GM12878 (cell line): ENCODE measurements around the gene SORCS2. TPM values are rescaled to one million over a fixed set of nuclear protein-coding genes. Genes with fewer than 3 reads are reported as not detected.

Experiments used
- ATAC-seq: fragments of 200-7000 bp; cut with Tn5 transposase; 3 replicates; pipeline ENCODE4 v1.9.1; 2020; ENCODE audit warnings: mild to moderate bottlenecking, moderate library complexity
- BruUV-seq: library from RNA; stranded (reverse); fragments of 400-500 nt; replicated peaks from 2 replicates; lab custom pipeline; 2021; lab: Mats Ljungman, UMichigan
- CTCF ChIA-PET: fragments of 300-600 bp; sonication (Branson Sonifier 250); formaldehyde crosslinking; extraction: SDS; loops from one replicate; lab custom pipeline; 2021; ENCODE audit warnings: inconsistent platforms; lab: Yijun Ruan, JAX
- POLR2A ChIA-PET: fragments of 350-600 bp; formaldehyde crosslinking; extraction: SDS; loops from one replicate; lab custom pipeline; 2021; ENCODE audit warnings: inconsistent platforms; lab: Charles Lee
- RAD21 ChIA-PET: fragments of 300-600 bp; sonication (Branson Sonifier 250); formaldehyde crosslinking; loops from one replicate; lab custom pipeline; 2023; ENCODE audit warnings: antibody characterized with exemption; ENCODE audit not compliant: unreplicated experiment; lab: Charles Lee
- SMC1A ChIA-PET: fragments of 300-600 bp; sonication (Branson Sonifier 250); formaldehyde crosslinking; loops from one replicate; lab custom pipeline; 2023; ENCODE audit not compliant: unreplicated experiment, uncharacterized antibody; lab: Charles Lee
- DNase-seq: peaks from one replicate; pipeline ENCODE4 v3.0.0-alpha.2; 2011; ENCODE audit warnings: low read depth, low spot score
- FAIRE-seq: peaks from 3 replicates; lab custom pipeline; 2011; peaks lifted over from hg19 to GRCh38; lab: Jason Lieb, UNC
- H2AFZ ChIP-seq: 2 replicates; pipeline ENCODE4 v1.6.0; 2011; ENCODE audit warnings: low read depth, low read length, control low read depth; ENCODE audit not compliant: control insufficient read depth
- H3K27ac ChIP-seq: 2 replicates; pipeline ENCODE4 v1.5.1; 2011; ENCODE audit warnings: control low read depth; ENCODE audit not compliant: control insufficient read depth, insufficient read depth
- H3K27me3 ChIP-seq, 2 experiments: replicated peaks in 1 of 2; 2 replicates each; pipeline versions ENCODE4 v1.6.0 to v1.6.1; 2011; ENCODE audit warnings: low read length in 1 of 2; ENCODE audit not compliant: control insufficient read depth in 2 of 2, insufficient read depth in 2 of 2
- H3K36me3 ChIP-seq, 2 experiments: 2 replicates each; pipeline ENCODE4 v1.5.1; 2011; ENCODE audit warnings: low read length in 1 of 2; ENCODE audit not compliant: control insufficient read depth in 2 of 2, insufficient read depth in 2 of 2
- H3K4me1 ChIP-seq: 2 replicates; pipeline ENCODE4 v1.6.1; 2011; ENCODE audit warnings: mild to moderate bottlenecking, low read length, moderate library complexity, mixed read lengths; ENCODE audit not compliant: control insufficient read depth, insufficient read depth
- H3K4me2 ChIP-seq: 2 replicates; pipeline ENCODE4 v1.6.0; 2011; ENCODE audit warnings: control low read depth; ENCODE audit not compliant: control insufficient read depth, insufficient read depth
- H3K4me3 ChIP-seq: fragments of 200-600 bp; sonication (generic); 2 replicates; pipeline ENCODE4 v1.5.1; 2016
- H3K79me2 ChIP-seq: 2 replicates; pipeline ENCODE4 v1.6.0; 2011; ENCODE audit warnings: low read length; ENCODE audit not compliant: control insufficient read depth, insufficient read depth
- H3K9ac ChIP-seq: 2 replicates; pipeline ENCODE4 v1.8.0; 2011; ENCODE audit warnings: low read length, control low read depth, mixed read lengths; ENCODE audit not compliant: control insufficient read depth, insufficient read depth
- H3K9me3 ChIP-seq: replicated peaks from 3 replicates; pipeline ENCODE4 v1.5.1; 2011; ENCODE audit warnings: mild to moderate bottlenecking, low read length; ENCODE audit not compliant: control insufficient read depth, insufficient read depth
- H4K20me1 ChIP-seq: 2 replicates; pipeline ENCODE4 v1.6.0; 2011; ENCODE audit not compliant: control insufficient read depth, insufficient read depth
- CBFB ChIP-seq: IDR thresholded peaks from 2 replicates; pipeline ENCODE4 v1.6.1; 2016; ENCODE audit warnings: antibody characterized with exemption, low read depth
- CUX1 ChIP-seq: IDR thresholded peaks from 2 replicates; pipeline ENCODE4 v1.6.1; 2012; ENCODE audit warnings: improper control_type of control experiment, low read depth, low read length; ENCODE audit not compliant: insufficient replicate concordance
- EP300 ChIP-seq, 2 experiments: fragments of 150-350 bp in 1 of 2; IDR thresholded peaks; 2 replicates each; pipeline ENCODE4 v1.6.1; 2011 to 2012; ENCODE audit warnings: low read depth in 2 of 2, low read length in 2 of 2, borderline replicate concordance in 1 of 2, improper control_type of control experiment in 1 of 2, inconsistent platforms in 1 of 2; ENCODE audit not compliant: control insufficient read depth in 1 of 2
- FOS ChIP-seq: IDR thresholded peaks from 3 replicates; pipeline ENCODE4 v1.6.1; 2011; ENCODE audit warnings: borderline replicate concordance; ENCODE audit not compliant: insufficient read length; ENCODE audit errors: extremely low read depth
- GATAD2B ChIP-seq: fragments of 450-650 bp; conservative IDR thresholded peaks from 2 replicates; pipeline ENCODE4 v1.6.1; 2017; ENCODE audit warnings: low read depth, mild to moderate bottlenecking, moderate library complexity
- NR2F1 ChIP-seq: fragments of 450-650 bp; conservative IDR thresholded peaks from 2 replicates; pipeline ENCODE4 v1.6.1; 2017; ENCODE audit warnings: mild to moderate bottlenecking
- PAX5 ChIP-seq: IDR thresholded peaks from 2 replicates; pipeline ENCODE4 v1.6.1; 2011; ENCODE audit warnings: low read depth, low read length, borderline replicate concordance
- POU2F2 ChIP-seq: IDR thresholded peaks from 3 replicates; pipeline ENCODE4 v1.6.1; 2011; ENCODE audit warnings: low read depth, mild to moderate bottlenecking, low read length, borderline replicate concordance
- RUNX3 ChIP-seq: IDR thresholded peaks from 2 replicates; pipeline ENCODE4 v1.6.1; 2012; ENCODE audit warnings: low read length, inconsistent platforms
- SMAD1 ChIP-seq: fragments of 450-650 bp; IDR thresholded peaks from 2 replicates; pipeline ENCODE4 v1.6.1; 2018; ENCODE audit warnings: mild to moderate bottlenecking, low read depth; ENCODE audit not compliant: partially characterized antibody
- SRF ChIP-seq, 2 experiments: IDR thresholded peaks; 2 replicates each; pipeline ENCODE4 v1.6.1; 2011; ENCODE audit warnings: low read depth in 2 of 2, low read length in 2 of 2, mild to moderate bottlenecking in 1 of 2, moderate library complexity in 1 of 2
- STAT1 ChIP-seq: fragments of 450-650 bp; conservative IDR thresholded peaks from 2 replicates; pipeline ENCODE4 v1.6.1; 2014; ENCODE audit warnings: antibody characterized with exemption, mild to moderate bottlenecking
- SUZ12 ChIP-seq: fragments of 200-600 bp; sonication (generic); IDR thresholded peaks from one replicate; pipeline ENCODE4 v1.6.1; 2018; ENCODE audit warnings: antibody characterized with exemption, mild to moderate bottlenecking; ENCODE audit not compliant: unreplicated experiment
- ZNF217 ChIP-seq: fragments of 450-650 bp; IDR thresholded peaks from 2 replicates; pipeline ENCODE4 v1.6.1; 2017; ENCODE audit warnings: antibody characterized with exemption, mild to moderate bottlenecking
- WGBS: methylation state at CpG from one replicate; pipeline ENCODE4 v1.1.6; 2016; ENCODE audit warnings: low lambda C conversion rate; ENCODE audit not compliant: insufficient replicate concordance, insufficient coverage; ENCODE audit errors: missing lambda C conversion rate; 5-methylcytosine and 5-hydroxymethylcytosine counted together
- in situ Hi-C: fragments of 300-500 bp; cut with MboI; formaldehyde crosslinking; loops from 9 replicates; pipeline ENCODE4 v1.14.3; 2018; ENCODE audit warnings: mixed read lengths
- intact Hi-C: fragments of 100-400 bp; cut with micrococcal nuclease; formaldehyde crosslinking; loops from one replicate; pipeline ENCODE4 v1.14.2; 2022; ENCODE audit not compliant: unreplicated experiment
- polyA plus RNA-seq, 11 experiments: library from polyadenylated mRNA; depleted of rRNA in 4 of 11; unstranded in 6 of 11; stranded (reverse) in 5 of 11; fragments of >200 nt; fragmentation: Nextera tagmentation in 4 of 11; fragmentation: Illumina TruSeq in 1 of 11; extraction: Ambion mirVana in 4 of 11; extraction: Trizol in 1 of 11; gene quantifications; 1 replicate in 1 of 11; 2 replicates in 10 of 11; pipeline versions ENCODE4 v1.2.1 to v1.2.3, GENCODE V29; 2011 to 2016; ENCODE audit warnings: inconsistent platforms in 2 of 11, missing spikeins in 2 of 11, low read depth in 1 of 11
- total RNA-seq, 4 experiments: library from RNA; depleted of rRNA in 3 of 4; stranded (reverse); fragments of >200 nt in 3 of 4; fragmentation: Illumina TruSeq in 1 of 4; extraction: Trizol in 1 of 4; gene quantifications; 2 replicates each; pipeline versions ENCODE4 v1.2.1 to v1.2.3, GENCODE V29; 2013 to 2021
- TF ChIP-seq, protein P1 (sequence below): fragments of 150-350 bp; IDR thresholded peaks from 2 replicates; pipeline ENCODE4 v1.6.1; 2014; ENCODE audit warnings: mild to moderate bottlenecking, low read depth, low read length
- TF ChIP-seq, protein P2 (sequence below): IDR thresholded peaks from 2 replicates; pipeline ENCODE4 v1.6.1; 2011; ENCODE audit warnings: mild to moderate bottlenecking, low read depth, low read length, moderate library complexity; ENCODE audit not compliant: insufficient replicate concordance

The SORCS2 gene
- total and polyA plus RNA-seq, 10 of the 15 experiments (the other 5 are each of a cell fraction or from before 2014, with no cell fraction given): 0.01 to 0.15 (median 0.05) TPM; not detected in 5

DNA sequence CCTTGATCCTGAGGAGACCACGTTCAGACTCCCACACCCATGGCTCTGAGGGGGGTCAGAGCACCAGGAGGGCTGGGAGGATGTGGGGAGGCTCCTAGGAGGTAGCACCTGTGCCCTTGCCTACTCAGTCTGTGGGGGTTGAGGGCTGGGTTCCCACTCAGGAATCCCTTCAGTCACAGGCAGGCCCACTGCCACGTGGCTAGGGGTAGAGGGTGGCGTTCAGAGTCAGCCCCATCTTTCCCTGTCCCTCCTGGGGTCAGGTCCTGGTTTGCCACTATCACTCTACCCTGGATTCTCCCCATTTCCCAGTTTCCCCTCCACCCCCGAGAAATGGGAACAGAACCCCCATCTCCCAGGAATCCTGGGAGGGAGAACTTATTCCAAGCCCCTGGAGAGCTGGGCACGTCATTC lies 131.1 kb downstream of the SORCS2 start:
- H4K20me1 ChIP-seq: no peaks in the 10 kb centered on the region
- no peaks in the 10 kb centered on the region for H3K4me1 ChIP-seq
- H3K36me3 ChIP-seq: no peaks in the 10 kb centered on the region
- ChIA-PET POLR2A (interaction anchor here (0.6 kb wide), 1 partner anchor 1385 kb away, joined by 3 read pairs; no protein-coding TSS in a partner anchor), RAD21 (no interaction called here), SMC1A (no interaction called here), CTCF (interaction anchor here (0.7 kb wide), 1 partner anchor 11 kb away, joined by 3 read pairs; no protein-coding TSS in a partner anchor)
- peaks cover 0 to 3% of the 10 kb centered on the region in 2 experiments; a peak in 2 of 4 replicates for H3K27me3 ChIP-seq
- H3K79me2 ChIP-seq: no peaks in the 10 kb centered on the region
- H3K27ac ChIP-seq: no peak overlapping the region
- no peak overlapping the region for H3K4me3 ChIP-seq
- WGBS: 3% methylated on average over 5 of the region's 5 CpGs
- no peak for FAIRE-seq
- no peak overlapping the region for H3K9ac ChIP-seq
- no peak overlapping the region for H2AFZ ChIP-seq
- no peak for ATAC-seq
- H3K4me2 ChIP-seq: no peak overlapping the region
- in situ Hi-C loops (no loop called here), intact Hi-C loops (no loop called here)
- DNase-seq: no peak
- no peaks in the 10 kb centered on the region for H3K9me3 ChIP-seq
- no TSS peak for BruUV-seq
- TF ChIP-seq SUZ12 (no peak), NR2F1 (no peak), FOS (no peak), POU2F2 (no peak), PAX5 (no peak), CUX1 (no peak), SMAD1 (no peak), ZNF217 (no peak), EP300 (IDR thresholded peaks at IDR 0.05; ENCODE audit: borderline replicate concordance in 1 of 2, control insufficient read depth in 1 of 2, low read depth in 2 of 2, low read length in 2 of 2) (no peak), STAT1 (no peak), RUNX3 (no peak), SRF (IDR thresholded peaks at IDR 0.05; ENCODE audit: low read depth in 2 of 2, low read length in 2 of 2) (no peak), CBFB (no peak), GATAD2B (no peak)
- TF ChIP-seq, protein P1, sequence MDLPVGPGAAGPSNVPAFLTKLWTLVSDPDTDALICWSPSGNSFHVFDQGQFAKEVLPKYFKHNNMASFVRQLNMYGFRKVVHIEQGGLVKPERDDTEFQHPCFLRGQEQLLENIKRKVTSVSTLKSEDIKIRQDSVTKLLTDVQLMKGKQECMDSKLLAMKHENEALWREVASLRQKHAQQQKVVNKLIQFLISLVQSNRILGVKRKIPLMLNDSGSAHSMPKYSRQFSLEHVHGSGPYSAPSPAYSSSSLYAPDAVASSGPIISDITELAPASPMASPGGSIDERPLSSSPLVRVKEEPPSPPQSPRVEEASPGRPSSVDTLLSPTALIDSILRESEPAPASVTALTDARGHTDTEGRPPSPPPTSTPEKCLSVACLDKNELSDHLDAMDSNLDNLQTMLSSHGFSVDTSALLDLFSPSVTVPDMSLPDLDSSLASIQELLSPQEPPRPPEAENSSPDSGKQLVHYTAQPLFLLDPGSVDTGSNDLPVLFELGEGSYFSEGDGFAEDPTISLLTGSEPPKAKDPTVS: no peak
- TF ChIP-seq, protein P2, sequence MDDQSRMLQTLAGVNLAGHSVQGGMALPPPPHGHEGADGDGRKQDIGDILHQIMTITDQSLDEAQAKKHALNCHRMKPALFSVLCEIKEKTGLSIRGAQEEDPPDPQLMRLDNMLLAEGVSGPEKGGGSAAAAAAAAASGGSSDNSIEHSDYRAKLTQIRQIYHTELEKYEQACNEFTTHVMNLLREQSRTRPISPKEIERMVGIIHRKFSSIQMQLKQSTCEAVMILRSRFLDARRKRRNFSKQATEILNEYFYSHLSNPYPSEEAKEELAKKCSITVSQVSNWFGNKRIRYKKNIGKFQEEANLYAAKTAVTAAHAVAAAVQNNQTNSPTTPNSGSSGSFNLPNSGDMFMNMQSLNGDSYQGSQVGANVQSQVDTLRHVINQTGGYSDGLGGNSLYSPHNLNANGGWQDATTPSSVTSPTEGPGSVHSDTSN: no peak
